T-helper 1 cell (primary cell): ENCODE results near the gene CHRNA4.

ENCODE experiments used
- DNase-seq, 5 donors: peaks; one replicate each; pipeline ENCODE4 v3.0.0-alpha.2; 2012 to 2020

CHRNA4 gene

GRCh38 chr20:63376283-63377250 lies 15.4 kb upstream of the CHRNA4 start:
- no peak for DNase-seq

- DNase-seq = no peak
Measured at GRCh38 chr20:63375438-63375837, 14.3 kb upstream of the CHRNA4 start.

DNA sequence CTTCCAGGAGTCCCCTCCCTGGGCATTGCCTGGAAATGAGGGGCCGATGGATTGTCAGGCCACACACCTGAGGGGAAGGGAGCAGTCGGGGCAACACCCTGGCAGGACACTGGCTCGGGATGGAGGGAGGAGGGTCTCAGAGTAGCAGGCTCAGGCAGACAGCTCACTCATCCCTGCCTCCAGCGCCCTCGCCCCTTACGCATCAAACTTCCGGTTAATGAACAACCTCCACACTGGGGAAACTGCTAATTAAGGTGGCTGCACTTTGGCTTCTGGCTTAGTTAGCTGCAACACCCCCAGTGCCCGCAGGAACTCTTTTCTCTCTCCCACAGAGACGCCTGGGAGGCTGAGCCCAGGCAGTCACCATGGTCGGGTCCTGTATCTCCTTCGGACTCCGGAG lies 13.4 kb upstream of the CHRNA4 start:
- no peak for DNase-seq

DNA sequence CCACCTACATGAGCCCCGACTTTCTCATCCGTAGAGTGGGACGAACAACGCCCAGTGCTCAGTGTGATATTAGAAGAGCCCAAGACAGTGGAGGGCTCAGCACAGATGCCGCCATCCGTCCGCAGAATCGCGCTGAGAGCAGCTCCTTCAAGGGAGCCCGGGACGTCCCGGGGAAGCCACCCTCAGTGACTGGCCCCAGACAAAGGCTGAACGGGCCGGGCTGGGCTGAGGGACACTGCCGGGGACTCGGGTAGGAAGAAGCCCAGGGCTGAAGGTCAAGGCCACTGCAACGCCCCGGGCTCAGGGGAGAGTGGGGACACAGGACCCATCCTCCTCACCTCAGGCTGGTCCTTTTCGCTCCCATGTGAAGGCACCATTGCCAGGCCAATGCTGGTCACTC lies 12.8 kb upstream of the CHRNA4 start:
- DNase-seq = no peak

DNA sequence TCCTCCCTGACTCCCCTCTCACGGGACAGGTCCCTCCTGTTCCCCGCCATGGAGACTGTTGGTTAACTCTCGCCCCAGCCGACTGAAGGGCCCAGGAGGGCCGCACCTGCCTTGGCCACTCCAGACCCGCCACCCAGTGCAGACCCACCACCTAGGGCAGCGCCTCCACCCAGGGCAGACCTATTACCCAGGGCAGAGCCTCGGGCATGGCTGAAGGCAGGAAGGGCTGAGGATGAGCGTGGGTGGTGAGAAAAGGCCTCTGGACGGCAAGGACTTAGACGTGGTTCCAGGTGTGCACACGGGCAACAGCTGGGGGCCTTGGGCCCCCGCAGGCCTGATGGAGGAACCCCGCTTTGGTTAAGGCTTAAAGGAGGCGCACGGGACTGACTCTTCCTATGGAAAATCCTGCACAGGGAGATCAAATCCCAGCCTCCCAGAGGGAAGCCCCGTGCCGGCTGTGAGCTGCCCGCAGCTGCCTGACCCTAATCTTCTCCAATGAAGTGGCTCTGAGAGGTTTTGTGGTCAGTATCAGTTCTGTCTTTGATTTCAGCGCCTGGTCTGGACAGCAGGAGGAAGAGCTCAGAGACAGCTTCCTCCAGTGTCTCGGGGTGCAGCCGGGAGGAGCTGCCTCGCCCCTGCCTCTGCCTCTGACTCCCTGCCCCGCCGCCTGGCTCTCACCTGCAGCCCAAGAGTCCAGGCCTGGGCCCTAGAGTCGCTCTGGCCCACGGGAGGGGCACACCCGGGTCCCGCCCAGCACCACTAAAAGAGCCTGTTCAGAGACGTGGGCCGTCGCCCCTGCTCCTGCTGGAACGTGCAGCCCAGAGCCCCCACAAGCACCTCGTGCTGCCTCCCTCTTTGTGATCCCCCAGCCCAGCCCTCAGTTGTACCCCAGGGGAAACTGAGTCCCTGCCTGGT lies 12.1 kb upstream of the CHRNA4 start:
- DNase-seq = no peak

- no peak for DNase-seq
Measured at GRCh38 chr20:63371291-63371865, 10.2 kb upstream of the CHRNA4 start.

DNA sequence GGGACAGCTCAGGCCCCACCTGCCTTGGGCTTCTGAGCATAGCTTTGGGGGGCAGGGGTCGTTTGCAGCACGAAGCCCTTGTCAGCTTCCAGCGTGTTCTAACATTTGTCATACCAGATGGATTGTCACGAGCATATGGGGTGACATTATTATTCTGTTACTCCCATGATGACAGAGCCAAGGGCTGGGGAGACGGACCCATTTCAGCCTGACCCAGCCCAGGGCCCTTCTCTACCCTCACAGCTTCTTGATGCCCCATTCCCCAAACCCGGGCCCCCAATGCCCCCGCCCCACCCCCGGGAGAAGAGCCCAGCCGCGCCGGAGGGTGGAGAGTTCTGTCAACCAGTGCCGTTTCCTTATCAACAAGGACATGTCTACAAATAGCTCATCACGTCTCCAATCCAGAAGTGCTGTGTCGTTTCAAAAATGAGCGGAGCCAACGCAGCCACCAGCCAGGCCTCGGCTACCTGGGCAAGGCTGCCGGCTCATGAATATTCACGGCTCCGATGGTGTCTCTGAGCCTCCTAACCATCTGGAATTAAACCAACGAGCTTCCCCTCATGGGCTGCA lies 9.6 kb upstream of the CHRNA4 start:
- DNase-seq = no peak

DNA sequence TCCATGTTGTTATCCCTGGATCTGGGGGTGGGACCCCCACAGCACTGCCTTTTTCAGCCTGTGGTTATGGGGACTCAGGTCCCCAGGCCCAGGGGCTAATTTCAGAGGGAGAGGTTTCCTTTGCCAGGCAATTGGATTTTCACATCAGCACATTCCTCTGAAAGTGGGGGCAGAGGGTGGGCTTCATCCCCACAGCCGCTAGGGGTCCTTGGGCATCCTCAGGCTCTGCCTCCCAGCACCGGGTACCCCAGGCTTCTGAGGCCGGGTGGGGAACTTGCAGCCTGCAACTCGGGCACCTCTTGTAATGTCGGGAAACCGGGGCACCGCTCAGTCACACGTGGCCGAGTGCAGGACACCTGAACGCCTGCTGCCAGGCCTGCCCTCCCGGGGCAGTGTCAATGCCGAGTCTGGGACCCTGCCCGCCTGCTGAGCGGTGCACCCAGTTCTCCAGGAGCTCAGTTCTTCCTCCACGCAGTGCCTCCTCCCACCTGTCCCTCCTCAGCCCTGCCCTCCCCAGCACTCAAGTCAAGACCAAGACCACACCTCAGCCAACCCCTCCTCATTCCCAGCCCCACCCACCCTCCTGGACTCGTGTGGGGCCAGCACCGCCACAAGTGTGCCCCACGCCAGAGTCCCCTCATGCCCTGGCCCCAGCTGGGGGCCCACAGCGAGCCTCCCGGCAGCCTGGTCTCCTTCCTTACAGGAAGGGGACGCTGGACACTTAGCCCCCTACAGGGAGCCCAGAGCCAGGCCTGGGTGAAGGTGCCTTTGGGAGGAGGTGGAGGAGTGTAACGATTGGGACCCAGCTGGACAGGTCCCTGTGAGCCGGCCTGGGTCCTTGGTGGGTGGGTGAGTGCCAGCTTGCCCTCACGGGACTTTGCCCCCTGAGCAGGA lies 8.8 kb upstream of the CHRNA4 start:
- no peak for DNase-seq

- no peak for DNase-seq
Measured at GRCh38 chr20:63369024-63369530, 7.9 kb upstream of the CHRNA4 start.

DNA sequence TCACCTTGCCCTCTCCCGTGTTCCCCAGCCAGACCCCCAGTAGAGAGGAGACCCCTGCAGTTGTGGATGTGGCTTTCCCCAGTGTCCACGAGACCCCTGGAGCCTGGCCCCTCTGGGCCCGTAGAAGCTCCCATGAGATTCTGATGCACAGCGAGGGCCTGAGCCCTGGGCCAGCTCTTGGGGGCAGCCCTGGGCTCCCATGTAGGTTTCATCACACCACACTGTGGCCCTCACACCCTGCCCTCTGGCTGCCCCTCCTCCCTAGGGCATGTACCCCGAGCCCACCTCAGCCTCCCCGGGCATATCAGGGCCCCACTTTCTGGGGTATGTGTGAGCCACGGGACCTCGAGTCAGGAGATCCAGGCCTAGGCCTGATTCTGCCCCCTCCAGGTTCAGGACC lies 7.0 kb upstream of the CHRNA4 start:
- no peak for DNase-seq

DNA sequence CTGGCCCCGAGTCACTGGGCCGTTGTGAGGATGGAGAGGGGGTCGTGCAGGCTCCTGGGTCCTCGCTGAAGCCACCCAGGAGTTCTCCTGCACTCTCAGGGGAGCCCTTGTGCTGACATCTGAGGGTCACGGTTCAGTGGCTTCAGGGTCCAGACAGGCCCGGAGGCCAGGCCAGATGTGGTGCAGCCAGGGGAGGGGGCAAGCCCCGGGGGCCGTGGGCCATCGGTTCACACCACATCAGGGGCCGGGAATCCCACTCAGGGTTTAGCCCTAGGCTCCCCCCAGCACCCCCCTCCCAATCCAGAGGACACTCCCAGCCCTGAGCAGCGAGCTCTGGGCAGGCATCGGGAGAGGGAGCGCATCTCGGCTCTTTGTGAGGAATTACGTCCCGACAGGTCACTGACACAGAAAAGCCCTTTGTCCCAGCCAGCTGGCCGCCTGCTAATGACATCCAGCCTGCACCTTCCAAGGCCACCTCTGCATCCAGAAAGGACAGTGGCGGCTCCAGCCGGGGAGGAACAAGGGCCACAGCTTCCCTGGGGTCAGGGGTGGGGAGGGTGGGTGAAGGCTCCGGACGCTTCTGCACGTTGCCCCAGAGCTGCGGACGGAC lies 6.4 kb upstream of the CHRNA4 start:
- DNase-seq = no peak

DNA sequence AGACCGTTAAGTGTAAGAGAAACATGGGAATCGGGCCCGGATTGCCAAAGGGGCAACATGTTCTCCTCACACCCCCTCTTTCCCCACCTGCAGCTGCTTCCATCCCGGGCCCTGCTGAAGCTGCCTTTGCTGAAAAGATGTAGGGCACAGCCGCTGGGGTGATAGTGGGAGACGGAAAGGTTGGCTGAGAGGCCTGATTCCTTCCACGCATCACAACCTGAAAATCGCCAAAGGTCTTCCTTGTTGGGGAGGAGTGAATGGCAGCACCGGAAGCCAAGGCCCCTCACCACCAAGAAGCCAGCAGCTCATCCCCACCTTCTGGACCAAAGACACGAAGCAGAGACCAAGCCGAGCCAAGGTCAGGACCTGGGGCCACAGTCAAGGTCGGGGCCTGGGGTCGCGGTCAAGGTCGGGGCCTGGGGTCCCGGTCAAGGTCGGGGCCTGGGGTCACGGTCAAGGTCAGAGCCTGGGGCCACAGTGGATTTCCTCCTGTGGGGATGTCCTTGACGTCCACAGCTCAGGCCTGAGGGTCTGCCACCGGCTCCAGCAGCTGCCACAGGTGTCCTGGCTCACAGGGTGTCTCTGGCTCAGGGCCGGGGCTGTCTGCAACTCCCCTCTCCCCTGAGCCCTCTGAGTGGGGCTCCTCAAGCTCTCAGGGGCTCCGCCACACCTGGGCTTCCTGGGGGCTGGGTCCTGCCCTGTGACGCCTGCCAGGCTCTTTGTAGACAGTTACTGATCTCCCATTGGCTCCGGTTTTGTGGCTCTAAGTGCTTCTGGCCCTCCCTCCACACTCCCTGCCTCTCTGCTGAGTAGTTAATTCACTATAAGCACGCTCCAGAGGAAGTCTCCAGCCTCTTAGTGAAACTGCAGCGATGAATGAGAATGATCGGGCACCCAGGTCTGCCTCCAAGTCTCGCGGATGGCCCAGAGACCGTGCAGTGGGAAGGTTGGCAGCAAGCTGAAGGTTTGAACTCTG lies 5.5 kb upstream of the CHRNA4 start:
- no peak for DNase-seq

DNA sequence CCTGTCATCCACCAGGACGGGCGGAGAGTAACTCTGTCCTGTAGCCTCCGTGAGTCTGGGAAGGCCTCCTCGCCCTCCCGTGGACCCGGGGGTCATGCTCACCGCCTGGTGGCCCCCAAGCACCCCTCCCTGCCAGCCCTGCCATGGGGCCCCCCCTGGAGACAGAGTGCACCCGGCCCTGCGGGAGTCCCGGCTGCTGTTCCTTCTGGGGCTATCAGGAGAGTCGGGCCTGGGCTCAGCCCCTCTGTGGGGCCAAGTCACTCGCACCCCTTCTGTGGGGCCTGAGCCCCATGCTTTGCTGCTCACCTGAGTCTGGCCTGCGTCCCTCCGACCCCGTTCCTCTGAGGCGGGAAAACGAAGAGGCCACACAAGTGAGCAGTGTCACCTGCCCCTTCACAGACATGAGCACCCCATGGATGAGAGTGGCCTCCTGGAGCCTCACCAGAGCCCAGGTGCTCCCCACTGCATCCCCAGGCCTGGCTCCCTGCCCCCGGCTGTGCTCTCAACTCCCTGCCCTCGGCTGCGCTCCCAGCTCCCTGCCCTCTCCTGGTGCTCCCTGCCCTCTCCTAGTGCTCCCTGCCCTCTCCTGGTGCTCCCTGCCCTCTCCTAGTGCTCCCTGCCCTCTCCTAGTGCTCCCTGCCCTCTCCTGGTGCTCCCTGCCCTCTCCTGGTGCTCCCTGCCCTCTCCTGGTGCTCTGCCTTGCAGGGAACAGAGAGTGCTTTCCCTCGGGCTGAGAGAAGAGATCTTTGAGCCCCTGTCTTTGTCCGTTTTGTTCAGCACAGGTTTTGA lies 4.6 kb upstream of the CHRNA4 start:
- no peak for DNase-seq

DNA sequence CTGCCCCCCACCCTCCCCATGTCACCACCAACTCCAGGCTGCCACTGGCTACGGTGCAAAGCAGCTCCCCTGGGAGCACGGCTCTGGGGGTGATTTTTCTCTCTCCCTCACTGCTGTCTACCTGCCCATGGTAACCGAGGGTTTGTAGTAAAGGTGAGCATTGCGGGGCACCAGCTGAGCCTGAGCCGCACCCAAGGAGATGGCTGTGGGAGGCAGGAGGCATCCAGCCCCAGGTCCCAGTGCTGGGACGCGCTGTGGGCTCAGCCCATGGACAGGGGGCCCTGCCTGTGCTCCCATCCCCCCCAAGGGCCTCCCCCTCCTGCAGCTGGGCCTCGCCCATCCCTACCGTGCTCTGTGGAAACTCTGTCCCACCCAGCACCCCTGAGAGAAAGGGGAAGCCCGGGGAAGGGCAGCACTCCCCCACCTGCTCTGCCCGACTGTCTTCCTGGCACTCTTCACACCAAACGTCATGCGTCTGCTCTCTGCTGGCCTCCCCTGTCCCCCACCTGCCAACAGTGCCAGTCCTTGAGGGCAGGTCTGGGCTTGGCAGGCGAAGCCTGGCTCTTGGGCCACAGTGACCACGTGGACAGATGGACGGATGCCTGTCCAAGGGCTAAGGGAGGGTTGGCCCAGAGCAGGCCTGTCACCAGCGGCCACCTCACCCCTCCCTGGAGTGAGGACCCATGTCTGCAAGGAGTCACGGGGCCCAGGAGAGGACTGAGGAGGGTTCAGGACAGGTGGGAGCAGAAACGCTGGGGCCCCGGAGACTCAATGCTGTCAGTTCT lies 3.8 kb upstream of the CHRNA4 start:
- DNase-seq = no peak

GRCh38 chr20:63363981-63364561 lies 2.9 kb upstream of the CHRNA4 start:
- DNase-seq = no peak

DNA sequence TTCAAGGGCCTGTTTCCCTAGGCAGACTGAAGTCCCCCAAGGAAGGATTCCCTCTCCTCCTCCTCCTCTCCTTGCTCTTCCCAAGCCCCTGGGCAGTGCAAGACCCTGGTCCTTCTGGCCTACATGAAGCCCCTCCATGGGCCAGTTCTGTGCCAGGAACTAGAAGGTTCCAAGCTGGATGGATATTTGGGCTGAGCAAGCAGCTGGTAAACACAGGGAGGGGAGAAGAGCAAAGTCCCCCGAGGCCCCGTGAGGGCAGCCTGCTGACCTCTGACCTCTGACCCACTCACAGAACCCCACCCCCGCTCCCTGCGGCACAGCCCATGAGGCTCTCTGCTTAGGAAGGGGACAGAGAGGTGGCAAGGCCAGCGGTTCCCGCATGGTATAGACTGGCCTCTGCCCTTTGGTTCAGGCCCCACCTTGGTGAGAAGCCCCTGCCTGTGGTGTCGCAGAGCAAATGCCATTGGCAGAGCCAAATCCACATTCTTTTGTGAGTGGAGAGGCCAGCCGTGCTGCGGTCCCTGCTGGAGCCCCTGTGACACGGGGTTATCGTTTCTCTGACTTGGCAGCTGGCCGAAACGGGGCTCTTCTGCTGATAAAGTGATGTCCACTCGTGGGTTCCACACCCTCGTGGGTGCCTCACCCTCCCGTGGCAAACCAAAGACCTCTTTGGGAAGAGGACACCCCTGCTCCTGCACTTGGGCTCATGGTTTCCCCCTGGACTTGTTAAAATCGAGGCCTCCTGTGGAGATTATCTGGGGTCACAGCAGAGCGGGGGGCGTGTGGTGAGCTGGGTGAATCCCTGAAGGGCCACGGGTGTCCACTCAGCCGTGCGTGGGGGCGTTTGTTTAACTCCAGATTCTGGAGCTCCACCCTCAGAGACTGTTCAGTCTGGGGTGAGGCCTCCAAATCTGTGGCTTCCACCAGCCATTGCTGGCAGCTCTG lies 2.1 kb upstream of the CHRNA4 start:
- no peak for DNase-seq
